Osteoblast (primary cell): ENCODE results near the gene C3orf70. TPM values are rescaled to one million over a fixed set of nuclear protein-coding genes. Genes with fewer than 3 reads are reported as not detected.

Experiments used
- DNase-seq: peaks from one replicate; pipeline ENCODE4 v3.0.0; 2011; ENCODE audit warnings: low spot score, mixed read lengths; ENCODE audit not compliant: insufficient read length; ENCODE audit errors: missing footprints
- H2AFZ ChIP-seq: 2 replicates; pipeline ENCODE4 v1.6.0; 2011; ENCODE audit warnings: mild to moderate bottlenecking, low read length
- H3K27ac ChIP-seq: 2 replicates; pipeline ENCODE4 v1.5.1; 2011; ENCODE audit warnings: mild to moderate bottlenecking, low read depth, low read length, moderate library complexity
- H3K27me3 ChIP-seq: 2 replicates; pipeline ENCODE4 v1.6.0; 2012; ENCODE audit warnings: mild to moderate bottlenecking, control low read depth, inconsistent platforms, low read length, moderate library complexity; ENCODE audit not compliant: insufficient read depth
- H3K36me3 ChIP-seq: 2 replicates; pipeline ENCODE4 v1.5.1; 2011; ENCODE audit warnings: mild to moderate bottlenecking, low read length, control low read depth, moderate library complexity; ENCODE audit not compliant: insufficient read depth
- H3K4me1 ChIP-seq: 2 replicates; pipeline ENCODE4 v1.5.1; 2011; ENCODE audit warnings: mild to moderate bottlenecking, low read length, control low read depth, moderate library complexity; ENCODE audit not compliant: insufficient read depth
- H3K4me2 ChIP-seq: 2 replicates; pipeline ENCODE4 v1.6.0; 2011; ENCODE audit warnings: mild to moderate bottlenecking, low read length; ENCODE audit not compliant: insufficient read depth
- H3K4me3 ChIP-seq: fragments of 200-600 bp; sonication (generic); 3 replicates; pipeline ENCODE4 v1.5.1; 2012; ENCODE audit warnings: mild to moderate bottlenecking, low read length, inconsistent platforms; ENCODE audit not compliant: insufficient read depth
- H3K79me2 ChIP-seq: 2 replicates; pipeline ENCODE4 v1.6.0; 2012; ENCODE audit warnings: mild to moderate bottlenecking, low read length, control low read depth, inconsistent platforms; ENCODE audit not compliant: insufficient read depth
- H3K9me3 ChIP-seq: 2 replicates; pipeline ENCODE4 v1.5.1; 2011; ENCODE audit warnings: low read depth, low read length, control low read depth
- H4K20me1 ChIP-seq: 2 replicates; pipeline ENCODE4 v1.6.0; 2012; ENCODE audit warnings: mild to moderate bottlenecking, low read length, control low read depth; ENCODE audit not compliant: insufficient read depth
- CTCF ChIP-seq: IDR thresholded peaks from 2 replicates; pipeline ENCODE4 v1.5.1; 2011; ENCODE audit warnings: mild to moderate bottlenecking, low read depth, low read length, moderate library complexity; ENCODE audit errors: extremely low read depth
- total RNA-seq: library from RNA; depleted of rRNA; stranded (reverse); fragments of >200 nt; gene quantifications from 2 replicates; pipeline ENCODE4 v1.2.3, GENCODE V29; 2012

Gene C3orf70
- total RNA-seq, 1 donor: 1.4 TPM

GRCh38 chr3:185145511-185145910 is 7.3 kb downstream of the C3orf70 start:
- Histone ChIP-seq H3K4me1 (no peaks in the 10 kb centered on the region), H3K27ac (no peak overlapping the region), H3K36me3 (no peaks in the 10 kb centered on the region), H2AFZ (no peak overlapping the region), H3K27me3 (peaks cover 33% of the 10 kb centered on the region), H3K4me3 (no peak overlapping the region), H3K9me3 (no peaks in the 10 kb centered on the region), H3K4me2 (no peak overlapping the region), H3K79me2 (no peaks in the 10 kb centered on the region), H4K20me1 (no peaks in the 10 kb centered on the region)
- TF ChIP-seq CTCF: no peak
- DNase-seq: no peak

- no peaks in the 10 kb centered on the region for H3K79me2 ChIP-seq
Observed at GRCh38 chr3:185144784-185145183, 8.1 kb downstream of the C3orf70 start.

GRCh38 chr3:185137821-185138220 is 15.0 kb downstream of the C3orf70 start:
- no peak overlapping the region for H2AFZ ChIP-seq
- H3K4me3 ChIP-seq: no peak overlapping the region
- DNase-seq: no peak
- H3K9me3 ChIP-seq: no peaks in the 10 kb centered on the region
- H3K27ac ChIP-seq: no peak overlapping the region
- no peaks in the 10 kb centered on the region for H3K4me1 ChIP-seq
- TF ChIP-seq CTCF: no peak
- H3K27me3 ChIP-seq: no peaks in the 10 kb centered on the region
- H3K36me3 ChIP-seq: no peaks in the 10 kb centered on the region
- H3K79me2 ChIP-seq: no peaks in the 10 kb centered on the region
- H3K4me2 ChIP-seq: no peak overlapping the region
- H4K20me1 ChIP-seq: no peaks in the 10 kb centered on the region

More at GRCh38 chr3:185144784-185145183, 8.1 kb downstream of the C3orf70 start:
- no peak for DNase-seq
- Histone ChIP-seq H3K36me3 (no peaks in the 10 kb centered on the region), H3K4me3 (no peak overlapping the region), H4K20me1 (no peaks in the 10 kb centered on the region), H3K4me1 (no peaks in the 10 kb centered on the region), H3K27me3 (peaks cover 26% of the 10 kb centered on the region), H3K9me3 (no peaks in the 10 kb centered on the region), H3K27ac (no peak overlapping the region), H2AFZ (no peak overlapping the region), H3K4me2 (no peak overlapping the region)
- TF ChIP-seq CTCF: no peak

GRCh38 chr3:185134509-185134908 is 18.4 kb downstream of the C3orf70 start:
- TF ChIP-seq CTCF: no peak
- H4K20me1 ChIP-seq: no peaks in the 10 kb centered on the region
- no peak overlapping the region for H3K27ac ChIP-seq

More at GRCh38 chr3:185134509-185134908, 18.4 kb downstream of the C3orf70 start:
- DNase-seq: no peak
- no peaks in the 10 kb centered on the region for H3K36me3 ChIP-seq
- H3K4me2 ChIP-seq: no peak overlapping the region
- H3K4me1 ChIP-seq: no peaks in the 10 kb centered on the region
- H3K79me2 ChIP-seq: no peaks in the 10 kb centered on the region
- H3K4me3 ChIP-seq: no peak overlapping the region
- H3K27me3 ChIP-seq: peaks cover 5% of the 10 kb centered on the region
- H2AFZ ChIP-seq: no peak overlapping the region
- H3K9me3 ChIP-seq: no peaks in the 10 kb centered on the region
